Raji (cell line): ENCODE data around the gene CFAP92.
A peak's percentile ranks its signal among the peaks of the same experiment; 100 is the strongest.

Experiments
- POLR2A ChIP-seq: IDR thresholded peaks from 2 replicates; pipeline ENCODE4 v1.6.1; 2011; ENCODE audit warnings: low read depth, low read length, control low read depth; ENCODE audit not compliant: insufficient read depth

The CFAP92 gene

GRCh38 chr3:129031476-129032215, 37.8 kb upstream of the CFAP92 start:
- no peak for TF ChIP-seq POLR2A

DNA sequence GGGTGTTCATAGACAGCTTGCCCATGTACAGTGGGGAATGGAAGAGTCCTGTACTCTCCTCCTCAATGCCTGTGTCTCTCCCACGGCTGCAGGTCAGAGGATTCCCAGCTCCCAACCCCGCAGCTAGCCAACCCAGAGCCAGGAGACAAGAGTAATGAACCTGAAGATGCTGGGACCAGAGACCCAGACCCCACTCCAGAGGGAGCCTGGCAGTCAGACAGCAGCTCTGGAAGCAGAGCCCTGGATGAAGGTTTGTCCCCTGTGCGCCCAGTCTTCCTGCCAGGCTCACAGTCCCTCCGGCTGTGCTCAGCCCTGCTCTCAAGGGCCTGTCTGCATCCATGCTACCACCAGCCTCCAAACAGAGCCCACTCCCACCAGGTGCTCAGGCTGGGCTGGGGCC, 36.7 kb upstream of the CFAP92 start:
- no peak for TF ChIP-seq POLR2A

DNA sequence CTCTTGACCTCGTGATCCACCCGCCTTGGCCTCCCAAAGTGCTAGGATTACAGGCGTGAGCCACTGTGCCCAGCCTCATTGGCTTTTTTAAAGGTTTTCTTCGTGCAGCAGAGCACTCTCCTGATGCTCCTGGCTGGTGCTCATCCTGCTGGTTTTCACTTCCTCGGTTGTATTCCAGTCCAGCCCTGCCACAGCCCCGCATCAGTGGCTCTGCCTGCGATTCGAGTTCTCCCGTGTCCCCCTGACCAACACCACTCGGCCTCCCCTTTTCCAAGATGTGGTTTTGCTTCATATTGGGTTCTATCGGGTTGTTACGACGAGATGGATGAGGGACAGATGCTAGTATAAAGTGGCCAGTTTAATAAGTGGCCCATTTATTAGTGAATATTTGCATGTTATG, 35.0 kb upstream of the CFAP92 start:
- TF ChIP-seq POLR2A, result no peak

GRCh38 chr3:129027544-129027880, 33.6 kb upstream of the CFAP92 start:
- no peak for TF ChIP-seq POLR2A

DNA sequence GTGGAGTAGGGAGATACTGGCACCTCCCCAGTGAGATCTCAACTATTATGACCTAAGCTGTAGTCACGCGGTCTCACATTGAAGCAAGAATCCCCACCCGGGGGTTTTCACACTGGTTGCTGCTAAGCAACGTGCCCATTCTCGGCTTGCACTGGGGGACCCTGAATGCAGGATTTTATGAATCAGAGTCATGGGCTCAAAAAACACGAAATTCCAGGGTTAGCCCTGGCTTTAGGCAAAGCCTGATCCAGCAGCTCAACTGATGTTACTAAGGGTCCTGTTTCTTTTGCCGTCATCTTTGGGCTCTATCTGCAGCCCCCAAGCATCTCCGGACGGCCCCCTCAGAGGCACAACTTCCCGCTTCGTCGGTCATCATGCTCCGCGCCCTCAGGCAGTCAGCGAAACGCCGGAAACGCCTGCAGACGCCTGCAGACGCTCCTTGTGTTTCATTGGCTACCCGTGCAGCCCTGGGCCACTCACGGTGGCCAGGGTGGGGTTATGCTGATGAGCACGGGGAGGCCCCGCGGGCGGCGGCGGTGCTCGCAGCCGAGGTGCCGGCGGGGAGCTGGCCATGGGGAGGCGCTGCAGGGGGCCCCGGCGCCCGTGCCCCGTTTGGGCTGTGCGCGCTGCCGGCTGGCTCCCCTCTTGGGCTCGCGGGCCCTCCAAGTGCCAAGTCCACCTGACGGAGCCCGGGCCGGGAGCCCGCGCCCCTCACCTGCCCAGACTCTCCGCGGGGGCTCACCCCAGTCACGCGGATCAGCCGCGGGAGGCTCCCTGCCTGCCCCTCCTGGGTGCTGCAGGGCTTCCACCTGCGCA, 33.1 kb upstream of the CFAP92 start:
- peak; percentile 73 for TF ChIP-seq POLR2A

- no peak for TF ChIP-seq POLR2A
Observed at GRCh38 chr3:129025691-129026435, 32.0 kb upstream of the CFAP92 start.

GRCh38 chr3:129025108-129025507, 31.2 kb upstream of the CFAP92 start:
- no peak for TF ChIP-seq POLR2A

- no peak for TF ChIP-seq POLR2A
Observed at GRCh38 chr3:129023909-129024308, 30.0 kb upstream of the CFAP92 start.

DNA sequence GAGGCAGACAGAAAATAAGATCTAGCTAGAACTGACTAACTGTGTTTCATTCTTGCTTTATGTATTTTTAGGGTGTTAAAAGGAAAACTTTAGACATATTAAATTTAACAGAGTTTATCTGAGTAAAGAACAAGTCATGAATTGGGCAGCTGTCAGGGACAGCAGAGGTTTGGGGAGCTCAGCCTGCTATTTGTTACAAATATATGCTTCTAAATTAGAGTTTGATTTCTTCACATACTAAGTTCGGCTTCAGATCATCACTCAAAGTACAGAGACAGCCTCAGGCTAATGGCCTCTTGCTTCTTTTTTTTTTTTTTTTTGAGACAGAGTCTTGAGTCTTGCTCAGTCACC, 29.1 kb upstream of the CFAP92 start:
- no peak for TF ChIP-seq POLR2A

DNA sequence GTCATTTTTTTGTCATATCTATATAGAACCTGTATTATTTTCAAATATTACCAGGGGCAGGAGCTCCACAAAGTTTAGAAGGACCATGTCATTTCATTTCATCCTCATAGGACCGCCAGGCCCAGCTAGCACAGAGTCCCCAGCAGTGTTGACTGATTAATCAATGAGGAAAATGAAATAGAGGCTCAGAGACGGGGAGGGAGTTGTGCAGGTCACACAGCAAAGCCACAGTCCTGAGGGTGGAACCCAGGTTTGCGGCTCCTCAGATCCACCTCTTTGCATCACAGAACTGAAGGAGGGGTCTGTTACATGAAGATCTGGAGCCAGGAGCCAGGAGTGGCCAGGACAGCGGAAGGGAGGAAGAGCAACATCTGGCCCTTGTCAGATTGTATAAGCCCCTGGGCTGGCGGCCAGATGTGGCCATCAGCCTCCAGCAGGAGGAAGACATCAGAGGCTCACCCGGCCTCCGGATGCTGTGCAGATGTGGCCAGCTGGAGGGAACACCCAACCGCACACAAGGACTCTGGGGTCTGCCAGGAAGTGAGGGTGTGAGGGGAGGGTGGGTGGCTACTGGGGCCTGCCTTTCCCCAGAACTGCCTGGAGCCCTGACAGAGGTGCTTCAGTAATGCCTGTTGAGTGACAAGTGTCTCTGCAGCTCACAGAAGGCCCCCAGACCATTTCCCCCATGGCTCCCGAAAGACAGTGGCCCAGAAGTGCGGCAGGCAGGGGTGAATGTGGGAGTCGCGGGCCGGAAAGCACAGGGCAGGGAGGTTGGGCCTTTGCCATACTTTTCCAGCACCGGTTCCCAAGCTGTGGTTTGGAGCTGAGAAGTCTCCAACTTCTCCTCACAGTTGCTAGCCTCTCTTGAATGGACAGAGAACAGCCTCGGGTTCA, 28.5 kb upstream of the CFAP92 start:
- TF ChIP-seq POLR2A, result no peak

DNA sequence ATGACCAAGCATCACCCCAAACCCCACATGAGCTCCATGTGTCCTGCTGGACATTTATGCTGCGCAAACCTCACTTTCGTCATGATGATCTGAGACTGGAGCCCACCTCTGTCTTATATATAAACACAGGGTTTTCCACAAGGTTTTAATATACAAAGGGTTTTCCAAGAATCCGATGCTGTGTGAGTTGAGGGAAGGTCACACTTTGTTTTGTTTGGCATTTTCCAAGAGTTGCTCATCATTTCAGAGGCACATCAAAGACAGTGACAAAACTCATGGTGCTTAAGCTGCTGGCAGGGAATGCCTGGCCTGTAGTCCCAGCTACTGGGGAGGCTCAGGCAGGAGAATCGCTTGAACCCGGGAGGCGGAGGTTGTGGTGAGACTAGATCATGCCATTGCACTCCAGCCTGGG, 27.3 kb upstream of the CFAP92 start:
- no peak for TF ChIP-seq POLR2A

DNA sequence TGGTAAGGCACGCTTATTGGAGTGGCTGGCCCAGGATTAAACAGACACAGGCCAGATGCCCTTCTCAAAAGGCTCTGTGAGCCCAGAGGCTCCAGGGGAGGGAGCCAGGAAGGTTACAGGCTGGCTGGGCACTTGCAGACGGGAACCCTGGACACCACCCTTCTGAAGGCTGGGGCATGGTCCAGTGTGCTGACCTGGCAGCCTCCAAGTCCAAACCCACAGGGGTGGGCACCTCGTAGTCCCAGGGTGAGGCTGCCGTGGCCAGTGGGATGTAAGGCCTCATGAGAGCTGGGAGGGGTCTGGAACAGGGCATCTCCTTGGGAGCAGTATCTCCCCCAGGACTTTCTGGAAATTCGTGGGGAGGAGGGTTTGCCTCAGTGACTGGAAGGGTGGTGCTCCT, 26.8 kb upstream of the CFAP92 start:
- no peak for TF ChIP-seq POLR2A

GRCh38 chr3:129019266-129019665, 25.4 kb upstream of the CFAP92 start:
- no peak for TF ChIP-seq POLR2A

DNA sequence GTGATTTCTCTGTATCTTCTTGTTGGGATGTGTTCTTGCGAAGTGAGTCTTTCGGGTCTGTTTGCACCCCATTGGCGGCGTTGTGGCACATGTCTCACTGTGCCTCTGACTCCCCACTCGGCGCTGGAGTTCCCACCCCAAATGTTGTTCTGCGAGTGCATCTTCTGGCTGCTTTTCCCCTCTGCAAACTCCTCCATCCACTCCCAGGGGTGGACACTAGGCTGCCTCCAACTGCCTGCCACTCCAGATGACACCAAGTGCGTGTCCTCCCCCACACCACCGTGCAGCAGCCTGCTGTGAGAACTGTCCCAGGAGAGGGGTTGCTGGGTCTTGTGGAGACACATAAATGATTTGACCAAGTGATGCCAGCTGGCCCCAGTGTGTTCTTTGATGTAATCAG, 24.9 kb upstream of the CFAP92 start:
- TF ChIP-seq POLR2A, result no peak

DNA sequence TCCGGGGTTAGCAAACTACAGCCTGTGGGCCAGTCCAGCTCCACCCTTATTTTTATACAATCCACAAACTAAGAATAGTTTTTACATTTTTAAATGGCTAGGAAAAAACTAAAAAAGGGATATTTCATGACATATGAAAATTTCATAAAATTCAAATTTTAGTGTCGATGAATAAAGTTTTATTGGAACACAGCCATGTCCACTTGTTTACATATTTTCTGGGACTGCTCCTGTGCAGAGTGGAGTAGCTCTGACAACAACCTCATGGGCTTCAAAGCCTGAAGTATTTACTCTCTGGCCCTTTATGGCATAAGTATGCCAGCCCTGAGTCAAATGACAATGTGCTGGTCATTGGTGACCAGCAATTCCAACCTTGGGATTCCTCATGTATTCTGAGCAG, 24.4 kb upstream of the CFAP92 start:
- no peak for TF ChIP-seq POLR2A
